GM23338 (cell line): Measurements from ENCODE around the gene TSPAN6. TPM values are rescaled to one million over a fixed set of nuclear protein-coding genes. Genes with fewer than 3 reads are reported as not detected.

Experiments
- ATAC-seq: fragments of 200-7000 bp; cut with Tn5 transposase; 3 replicates; pipeline ENCODE4 v1.9.1; 2020
- DNase-seq: peaks from one replicate; pipeline ENCODE4 v3.0.0-alpha.2; 2015; ENCODE audit warnings: low spot score
- H2AFZ ChIP-seq: fragments of 200-600 bp; sonication (generic); 2 replicates; pipeline ENCODE4 v1.8.0; 2016; ENCODE audit warnings: antibody characterized with exemption, mild to moderate bottlenecking, moderate library complexity
- H3F3A ChIP-seq: fragments of 200-600 bp; sonication (generic); replicated peaks from 2 replicates; pipeline ENCODE4 v1.8.0; 2017; ENCODE audit warnings: antibody characterized with exemption, mixed run types, low read depth
- H3K27ac ChIP-seq: fragments of 200-600 bp; sonication (generic); 2 replicates; pipeline ENCODE4 v1.6.1; 2016; ENCODE audit warnings: low read depth
- H3K27me3 ChIP-seq: fragments of 200-600 bp; sonication (generic); 2 replicates; pipeline ENCODE4 v1.8.0; 2016; ENCODE audit warnings: mild to moderate bottlenecking, mixed run types, moderate library complexity; ENCODE audit not compliant: insufficient read depth
- H3K36me3 ChIP-seq: fragments of 200-600 bp; sonication (generic); 2 replicates; pipeline ENCODE4 v1.8.0; 2016; ENCODE audit warnings: mild to moderate bottlenecking; ENCODE audit not compliant: insufficient read depth
- H3K4me1 ChIP-seq: fragments of 200-600 bp; sonication (generic); 2 replicates; pipeline ENCODE4 v1.8.0; 2016; ENCODE audit warnings: mild to moderate bottlenecking, moderate library complexity; ENCODE audit not compliant: insufficient read depth
- H3K4me2 ChIP-seq: fragments of 200-600 bp; sonication (generic); 2 replicates; pipeline ENCODE4 v1.7.1; 2017; ENCODE audit warnings: mixed run types
- H3K4me3 ChIP-seq: fragments of 200-600 bp; sonication (generic); 2 replicates; pipeline ENCODE4 v1.6.1; 2016; ENCODE audit warnings: mixed run types
- H3K79me2 ChIP-seq: fragments of 200-600 bp; sonication (generic); replicated peaks from 2 replicates; pipeline ENCODE4 v1.8.0; 2017; ENCODE audit warnings: mild to moderate bottlenecking; ENCODE audit not compliant: insufficient read depth
- H3K9me2 ChIP-seq: fragments of 200-600 bp; sonication (generic); 2 replicates; pipeline ENCODE4 v1.8.0; 2017; ENCODE audit not compliant: insufficient read depth
- H4K20me1 ChIP-seq: fragments of 200-600 bp; sonication (generic); replicated peaks from 2 replicates; pipeline ENCODE4 v1.8.0; 2017; ENCODE audit warnings: mild to moderate bottlenecking; ENCODE audit not compliant: insufficient read depth
- H3K27ac Mint-ChIP-seq: 2 replicates; pipeline ENCODE4 v1.8.0; 2020; ENCODE audit warnings: inconsistent platforms, mild to moderate bottlenecking, moderate library complexity, mixed read lengths
- H3K27me3 Mint-ChIP-seq: 3 replicates; pipeline ENCODE4 v1.8.0; 2022; ENCODE audit warnings: low read depth, mild to moderate bottlenecking, moderate library complexity, mixed read lengths, inconsistent platforms; ENCODE audit not compliant: insufficient read depth, poor library complexity
- H3K36me3 Mint-ChIP-seq: 3 replicates; pipeline ENCODE4 v1.8.0; 2021; ENCODE audit warnings: low read depth, mild to moderate bottlenecking, inconsistent platforms, moderate library complexity, mixed read lengths
- H3K4me1 Mint-ChIP-seq: 3 replicates; pipeline ENCODE4 v1.8.0; 2020; ENCODE audit warnings: mild to moderate bottlenecking, inconsistent platforms, mixed read lengths
- H3K4me3 Mint-ChIP-seq: 3 replicates; pipeline ENCODE4 v1.8.0; 2021; ENCODE audit warnings: moderate library complexity, mild to moderate bottlenecking, inconsistent platforms, mixed read lengths
- H3K9me3 Mint-ChIP-seq: 3 replicates; pipeline ENCODE4 v1.8.0; 2020; ENCODE audit warnings: moderate library complexity, mild to moderate bottlenecking, inconsistent platforms, mixed read lengths
- CREB1 ChIP-seq: fragments of 250-450 bp; sonication (Bioruptor Pico); IDR thresholded peaks from 2 replicates; pipeline ENCODE4 v1.5.0; 2020; ENCODE audit warnings: low read depth, mild to moderate bottlenecking, moderate library complexity
- EZH2 ChIP-seq: fragments of 200-600 bp; sonication (generic); IDR thresholded peaks from one replicate; pipeline ENCODE4 v1.8.0; 2017; ENCODE audit warnings: antibody characterized with exemption, mild to moderate bottlenecking, low read depth; ENCODE audit not compliant: unreplicated experiment
- EZH2phosphoT487 ChIP-seq: fragments of 200-600 bp; sonication (generic); IDR thresholded peaks from one replicate; pipeline ENCODE4 v1.8.1; 2018; ENCODE audit warnings: antibody characterized with exemption; ENCODE audit not compliant: unreplicated experiment
- JUNB ChIP-seq: IDR thresholded peaks from one replicate; pipeline ENCODE4 v1.6.1; 2016; ENCODE audit warnings: antibody characterized with exemption; ENCODE audit not compliant: unreplicated experiment
- NANOG ChIP-seq: IDR thresholded peaks from 2 replicates; pipeline ENCODE4 v1.6.1; 2016; ENCODE audit warnings: antibody characterized with exemption, borderline replicate concordance
- POLR2AphosphoS5 ChIP-seq: IDR thresholded peaks from 2 replicates; pipeline ENCODE4 v1.6.1; 2016; ENCODE audit warnings: antibody characterized with exemption, low read depth
- STAT1 ChIP-seq: IDR thresholded peaks from one replicate; pipeline ENCODE4 v1.6.1; 2016; ENCODE audit warnings: antibody characterized with exemption; ENCODE audit not compliant: unreplicated experiment
- ZNF331 ChIP-seq: fragments of 250-450 bp; sonication (Bioruptor Pico); IDR thresholded peaks from 2 replicates; pipeline ENCODE4 v1.5.0; 2020; ENCODE audit warnings: low read depth, mild to moderate bottlenecking, moderate library complexity
- polyA plus RNA-seq: library from polyadenylated mRNA; unstranded; fragments of >200 nt; fragmentation: Nextera tagmentation; extraction: Ambion mirVana; gene quantifications from 2 replicates; pipeline ENCODE4 v1.2.1, GENCODE V29; 2016
- total RNA-seq: library from RNA; depleted of rRNA; stranded (reverse); fragments of >200 nt; shearing (Covaris generic); gene quantifications from 2 replicates; pipeline ENCODE4 v1.2.3, GENCODE V29; 2014
- TF ChIP-seq, protein P1 (sequence below), 2 experiments: fragments of 200-600 bp in 1 of 2; sonication (generic) in 1 of 2; conservative IDR thresholded peaks; 2 replicates each; pipeline versions ENCODE4 v1.5.1 to v1.6.1; 2016 to 2017; ENCODE audit warnings: antibody characterized with exemption in 2 of 2, low read depth in 2 of 2, mild to moderate bottlenecking in 2 of 2, moderate library complexity in 1 of 2
- TF ChIP-seq, protein P2 (sequence below): IDR thresholded peaks from 2 replicates; pipeline ENCODE4 v1.6.1; 2016; ENCODE audit warnings: antibody characterized with exemption
- TF ChIP-seq, protein P3 (sequence below): IDR thresholded peaks from one replicate; pipeline ENCODE4 v1.6.1; 2018; ENCODE audit warnings: antibody characterized with exemption; ENCODE audit not compliant: unreplicated experiment

Gene TSPAN6
- total and polyA plus RNA-seq, 2 experiments from 2014 or later = 55.6 to 75.3 TPM

DNA sequence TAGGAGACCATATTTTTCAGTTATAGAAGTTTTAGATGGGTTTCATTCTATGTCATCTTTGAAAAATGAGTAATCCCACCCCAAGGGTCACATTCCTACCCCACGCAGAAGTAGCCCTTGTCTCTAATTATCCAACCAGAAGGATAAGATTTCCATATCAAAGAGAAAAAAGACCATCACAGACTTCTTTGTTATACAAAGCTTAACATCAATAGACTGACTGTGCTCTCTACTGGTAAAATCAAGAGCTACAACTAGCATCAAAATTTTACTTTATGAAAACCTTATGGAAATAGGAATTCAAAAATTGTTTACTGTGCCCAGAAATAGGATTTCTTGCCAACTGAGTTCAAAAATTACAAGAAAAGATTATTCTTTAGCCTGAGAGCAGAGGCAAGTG, 27.0 kb downstream of the TSPAN6 start:
- Histone ChIP-seq H3K79me2 (no peaks in the 10 kb centered on the region), H4K20me1 (no peaks in the 10 kb centered on the region), H2AFZ (no peak overlapping the region), H3K4me2 (0 out of 2 replicates have a peak overlapping the region, but pooled peaks have one; percentile 16), H3K4me1 (peaks cover 14% of the 10 kb centered on the region), H3K27me3 (no peaks in the 10 kb centered on the region), H3K36me3 (no peaks in the 10 kb centered on the region), H3K27ac (no peak overlapping the region), H3K4me3 (no peak overlapping the region), H3F3A (no peaks in the 10 kb centered on the region), H3K9me2 (no peaks in the 10 kb centered on the region)
- H3K36me3 Mint-ChIP-seq = no peaks in the 10 kb centered on the region
- DNase-seq (peak; percentile 17), ATAC-seq (peak; percentile 41; the same call in 2 of the 3 replicates)
- H3K4me3 Mint-ChIP-seq = peak overlapping the region; percentile 46; the same call in 1 of the 3 replicates
- peaks cover 23% of the 10 kb centered on the region; the same call in 2 of the 3 replicates for H3K4me1 Mint-ChIP-seq
- no peaks in the 10 kb centered on the region for H3K27me3 Mint-ChIP-seq
- TF ChIP-seq, protein P1, sequence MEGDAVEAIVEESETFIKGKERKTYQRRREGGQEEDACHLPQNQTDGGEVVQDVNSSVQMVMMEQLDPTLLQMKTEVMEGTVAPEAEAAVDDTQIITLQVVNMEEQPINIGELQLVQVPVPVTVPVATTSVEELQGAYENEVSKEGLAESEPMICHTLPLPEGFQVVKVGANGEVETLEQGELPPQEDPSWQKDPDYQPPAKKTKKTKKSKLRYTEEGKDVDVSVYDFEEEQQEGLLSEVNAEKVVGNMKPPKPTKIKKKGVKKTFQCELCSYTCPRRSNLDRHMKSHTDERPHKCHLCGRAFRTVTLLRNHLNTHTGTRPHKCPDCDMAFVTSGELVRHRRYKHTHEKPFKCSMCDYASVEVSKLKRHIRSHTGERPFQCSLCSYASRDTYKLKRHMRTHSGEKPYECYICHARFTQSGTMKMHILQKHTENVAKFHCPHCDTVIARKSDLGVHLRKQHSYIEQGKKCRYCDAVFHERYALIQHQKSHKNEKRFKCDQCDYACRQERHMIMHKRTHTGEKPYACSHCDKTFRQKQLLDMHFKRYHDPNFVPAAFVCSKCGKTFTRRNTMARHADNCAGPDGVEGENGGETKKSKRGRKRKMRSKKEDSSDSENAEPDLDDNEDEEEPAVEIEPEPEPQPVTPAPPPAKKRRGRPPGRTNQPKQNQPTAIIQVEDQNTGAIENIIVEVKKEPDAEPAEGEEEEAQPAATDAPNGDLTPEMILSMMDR (conservative IDR thresholded peaks at IDR 0.05; ENCODE audit: low read depth in 2 of 2) = peak in 1 of 2 experiments; percentile 27; a peak in 2 of 4 replicates
- TF ChIP-seq, protein P2, sequence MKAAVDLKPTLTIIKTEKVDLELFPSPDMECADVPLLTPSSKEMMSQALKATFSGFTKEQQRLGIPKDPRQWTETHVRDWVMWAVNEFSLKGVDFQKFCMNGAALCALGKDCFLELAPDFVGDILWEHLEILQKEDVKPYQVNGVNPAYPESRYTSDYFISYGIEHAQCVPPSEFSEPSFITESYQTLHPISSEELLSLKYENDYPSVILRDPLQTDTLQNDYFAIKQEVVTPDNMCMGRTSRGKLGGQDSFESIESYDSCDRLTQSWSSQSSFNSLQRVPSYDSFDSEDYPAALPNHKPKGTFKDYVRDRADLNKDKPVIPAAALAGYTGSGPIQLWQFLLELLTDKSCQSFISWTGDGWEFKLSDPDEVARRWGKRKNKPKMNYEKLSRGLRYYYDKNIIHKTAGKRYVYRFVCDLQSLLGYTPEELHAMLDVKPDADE = no peak
- no peaks in the 10 kb centered on the region for H3K9me3 Mint-ChIP-seq
- no peak overlapping the region for H3K27ac Mint-ChIP-seq

DNA sequence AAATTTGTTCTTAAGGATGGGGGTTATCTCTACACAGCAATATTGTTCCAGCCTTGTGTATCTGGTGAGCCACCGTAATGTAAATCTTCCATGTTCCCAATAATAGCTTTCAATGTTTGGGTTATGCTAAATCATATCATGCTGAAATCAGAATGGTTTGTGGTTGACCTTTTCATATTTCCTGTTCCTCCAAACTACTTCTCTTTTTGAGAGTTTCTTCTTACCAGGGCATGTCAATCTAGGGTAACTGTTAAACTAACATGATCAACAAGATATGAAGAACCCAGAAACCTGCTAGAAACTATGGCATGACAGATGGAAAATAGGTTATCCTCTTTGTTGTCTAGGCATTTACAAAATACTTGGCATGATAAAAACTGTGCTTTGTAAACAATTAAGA, 29.9 kb downstream of the TSPAN6 start:
- no peaks in the 10 kb centered on the region for H3K36me3 ChIP-seq
- H2AFZ ChIP-seq = no peak overlapping the region
- Mint-ChIP-seq H3K36me3 (no peaks in the 10 kb centered on the region), H3K27ac (no peak overlapping the region), H3K4me3 (no peak overlapping the region), H3K4me1 (peaks cover 29% of the 10 kb centered on the region; the same call in 2 of the 3 replicates), H3K27me3 (no peaks in the 10 kb centered on the region), H3K9me3 (no peaks in the 10 kb centered on the region)
- ATAC-seq (no peak), DNase-seq (no peak)
- H3K79me2 ChIP-seq = no peaks in the 10 kb centered on the region
- H3K4me2 ChIP-seq = no peak overlapping the region
- no peaks in the 10 kb centered on the region for H3F3A ChIP-seq
- no peaks in the 10 kb centered on the region for H3K27me3 ChIP-seq
- H3K4me1 ChIP-seq = peaks cover 14% of the 10 kb centered on the region
- no peaks in the 10 kb centered on the region for H4K20me1 ChIP-seq
- no peak overlapping the region for H3K27ac ChIP-seq
- no peak overlapping the region for H3K4me3 ChIP-seq
- no peaks in the 10 kb centered on the region for H3K9me2 ChIP-seq
- TF ChIP-seq JUNB (no peak), POLR2AphosphoS5 (no peak), ZNF331 (CRISPR knock-in tag) (no peak), NANOG (no peak), CREB1 (CRISPR knock-in tag) (no peak), EZH2phosphoT487 (no peak), EZH2 (no peak), STAT1 (no peak)
- TF ChIP-seq, protein P2 = no peak
- TF ChIP-seq, protein P3, sequence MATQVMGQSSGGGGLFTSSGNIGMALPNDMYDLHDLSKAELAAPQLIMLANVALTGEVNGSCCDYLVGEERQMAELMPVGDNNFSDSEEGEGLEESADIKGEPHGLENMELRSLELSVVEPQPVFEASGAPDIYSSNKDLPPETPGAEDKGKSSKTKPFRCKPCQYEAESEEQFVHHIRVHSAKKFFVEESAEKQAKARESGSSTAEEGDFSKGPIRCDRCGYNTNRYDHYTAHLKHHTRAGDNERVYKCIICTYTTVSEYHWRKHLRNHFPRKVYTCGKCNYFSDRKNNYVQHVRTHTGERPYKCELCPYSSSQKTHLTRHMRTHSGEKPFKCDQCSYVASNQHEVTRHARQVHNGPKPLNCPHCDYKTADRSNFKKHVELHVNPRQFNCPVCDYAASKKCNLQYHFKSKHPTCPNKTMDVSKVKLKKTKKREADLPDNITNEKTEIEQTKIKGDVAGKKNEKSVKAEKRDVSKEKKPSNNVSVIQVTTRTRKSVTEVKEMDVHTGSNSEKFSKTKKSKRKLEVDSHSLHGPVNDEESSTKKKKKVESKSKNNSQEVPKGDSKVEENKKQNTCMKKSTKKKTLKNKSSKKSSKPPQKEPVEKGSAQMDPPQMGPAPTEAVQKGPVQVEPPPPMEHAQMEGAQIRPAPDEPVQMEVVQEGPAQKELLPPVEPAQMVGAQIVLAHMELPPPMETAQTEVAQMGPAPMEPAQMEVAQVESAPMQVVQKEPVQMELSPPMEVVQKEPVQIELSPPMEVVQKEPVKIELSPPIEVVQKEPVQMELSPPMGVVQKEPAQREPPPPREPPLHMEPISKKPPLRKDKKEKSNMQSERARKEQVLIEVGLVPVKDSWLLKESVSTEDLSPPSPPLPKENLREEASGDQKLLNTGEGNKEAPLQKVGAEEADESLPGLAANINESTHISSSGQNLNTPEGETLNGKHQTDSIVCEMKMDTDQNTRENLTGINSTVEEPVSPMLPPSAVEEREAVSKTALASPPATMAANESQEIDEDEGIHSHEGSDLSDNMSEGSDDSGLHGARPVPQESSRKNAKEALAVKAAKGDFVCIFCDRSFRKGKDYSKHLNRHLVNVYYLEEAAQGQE = no peak
- TF ChIP-seq, protein P1 (conservative IDR thresholded peaks at IDR 0.05; ENCODE audit: low read depth in 2 of 2) = no peak
